Measurements from ENCODE around the gene RANBP3L. TPM values are rescaled to one million over a fixed set of nuclear protein-coding genes. Genes with fewer than 3 reads are reported as not detected.

Gene RANBP3L
- total and polyA plus RNA-seq, 2 experiments from 2014 or later: not detected

DNA sequence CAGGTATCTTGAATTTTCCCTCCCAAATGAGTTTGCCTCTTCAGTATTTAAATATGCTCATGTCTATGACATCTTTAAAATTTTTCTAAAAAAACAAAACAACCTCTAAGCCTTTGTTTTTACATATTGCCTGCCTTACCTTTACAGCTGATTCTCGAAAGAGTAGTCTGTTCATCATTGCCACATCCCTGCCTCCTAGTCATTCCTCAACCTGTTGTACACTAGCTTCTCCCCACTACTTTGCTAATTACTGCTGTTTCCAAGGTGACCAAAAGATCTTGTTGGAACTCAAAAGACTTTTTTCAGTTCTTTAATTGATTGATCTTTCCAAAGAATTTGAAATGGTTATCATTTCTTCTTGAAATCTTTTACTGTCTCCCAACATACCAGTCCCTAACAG is 58.0 kb downstream of the RANBP3L start:
- Histone ChIP-seq H3F3A (replicated peaks; ENCODE audit: low read depth) (no peaks in the 10 kb centered on the region), H3K4me1 (ENCODE audit: insufficient read depth) (peaks cover 11% of the 10 kb centered on the region), H3K9me2 (ENCODE audit: insufficient read depth) (no peaks in the 10 kb centered on the region; the same call in 1 of the 2 replicates), H3K4me2 (no peak overlapping the region), H4K20me1 (replicated peaks; ENCODE audit: insufficient read depth) (no peaks in the 10 kb centered on the region), H3K27me3 (ENCODE audit: insufficient read depth) (peaks cover 20% of the 10 kb centered on the region), H3K4me3 (no peak overlapping the region), H3K36me3 (ENCODE audit: insufficient read depth) (no peaks in the 10 kb centered on the region), H2AFZ (no peak overlapping the region), H3K27ac (ENCODE audit: low read depth) (no peak overlapping the region), H3K79me2 (replicated peaks; ENCODE audit: insufficient read depth) (no peaks in the 10 kb centered on the region)
- Mint-ChIP-seq H3K27ac (no peak overlapping the region), H3K9me3 (peaks cover 13% of the 10 kb centered on the region; the same call in 2 of the 3 replicates), H3K4me3 (no peak overlapping the region; the same call in 2 of the 3 replicates), H3K4me1 (peaks cover 20% of the 10 kb centered on the region), H3K36me3 (ENCODE audit: low read depth) (peaks cover 10% of the 10 kb centered on the region; the same call in 2 of the 3 replicates), H3K27me3 (ENCODE audit: insufficient read depth, low read depth, poor library complexity) (peaks cover 18% of the 10 kb centered on the region)
- DNase-seq (ENCODE audit: low spot score): no peak
- no peak for TF ChIP-seq REST (IDR thresholded peaks at IDR 0.05; ENCODE audit: unreplicated experiment)
- TF ChIP-seq, protein P1, sequence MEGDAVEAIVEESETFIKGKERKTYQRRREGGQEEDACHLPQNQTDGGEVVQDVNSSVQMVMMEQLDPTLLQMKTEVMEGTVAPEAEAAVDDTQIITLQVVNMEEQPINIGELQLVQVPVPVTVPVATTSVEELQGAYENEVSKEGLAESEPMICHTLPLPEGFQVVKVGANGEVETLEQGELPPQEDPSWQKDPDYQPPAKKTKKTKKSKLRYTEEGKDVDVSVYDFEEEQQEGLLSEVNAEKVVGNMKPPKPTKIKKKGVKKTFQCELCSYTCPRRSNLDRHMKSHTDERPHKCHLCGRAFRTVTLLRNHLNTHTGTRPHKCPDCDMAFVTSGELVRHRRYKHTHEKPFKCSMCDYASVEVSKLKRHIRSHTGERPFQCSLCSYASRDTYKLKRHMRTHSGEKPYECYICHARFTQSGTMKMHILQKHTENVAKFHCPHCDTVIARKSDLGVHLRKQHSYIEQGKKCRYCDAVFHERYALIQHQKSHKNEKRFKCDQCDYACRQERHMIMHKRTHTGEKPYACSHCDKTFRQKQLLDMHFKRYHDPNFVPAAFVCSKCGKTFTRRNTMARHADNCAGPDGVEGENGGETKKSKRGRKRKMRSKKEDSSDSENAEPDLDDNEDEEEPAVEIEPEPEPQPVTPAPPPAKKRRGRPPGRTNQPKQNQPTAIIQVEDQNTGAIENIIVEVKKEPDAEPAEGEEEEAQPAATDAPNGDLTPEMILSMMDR (conservative IDR thresholded peaks at IDR 0.05; ENCODE audit: low read depth in 2 of 2): no peak
- no peak for TF ChIP-seq EZH2 (IDR thresholded peaks at IDR 0.05; ENCODE audit: low read depth, unreplicated experiment)
- no peak for TF ChIP-seq JUNB (IDR thresholded peaks at IDR 0.05; ENCODE audit: unreplicated experiment)
- TF ChIP-seq ZNF462 (CRISPR knock-in tag; IDR thresholded peaks at IDR 0.05): no peak
- no peak for TF ChIP-seq ZNF331 (CRISPR knock-in tag; IDR thresholded peaks at IDR 0.05; ENCODE audit: low read depth)
- TF ChIP-seq CREB1 (CRISPR knock-in tag; IDR thresholded peaks at IDR 0.05; ENCODE audit: low read depth): no peak
- TF ChIP-seq EZH2phosphoT487 (IDR thresholded peaks at IDR 0.05; ENCODE audit: unreplicated experiment): no peak
- no peak for TF ChIP-seq POLR2AphosphoS5 (IDR thresholded peaks at IDR 0.05; ENCODE audit: low read depth)
- TF ChIP-seq ZNF114 (CRISPR knock-in tag; IDR thresholded peaks at IDR 0.05): no peak
- TF ChIP-seq NANOG (IDR thresholded peaks at IDR 0.05; ENCODE audit: borderline replicate concordance): no peak
- no peak for TF ChIP-seq STAT1 (IDR thresholded peaks at IDR 0.05; ENCODE audit: unreplicated experiment)
- TF ChIP-seq ETS1 (IDR thresholded peaks at IDR 0.05): no peak
- ATAC-seq: no peak

Data from GM23338 (cell line).